Forelimb muscle (tissue), 1 donor: ENCODE results near the gene MYH7. TPM values are rescaled to one million over a fixed set of nuclear protein-coding genes. Genes with fewer than 3 reads are reported as not detected.
"Not testable (repeated sequence)": the region's sequence is repeated elsewhere in the genome, so short reads cannot be mapped to it uniquely, and the experiment has no call there.

Experiments
- DNase-seq: peaks from one replicate; pipeline ENCODE4 v3.0.0-alpha.2; 2013; ENCODE audit warnings: low read depth
- polyA plus RNA-seq: library from polyadenylated mRNA; unstranded; fragments of 120-200 nt; gene quantifications from one replicate; pipeline ENCODE4 v1.2.1, GENCODE V29; 2013; ENCODE audit not compliant: insufficient read length

MYH7 gene
- polyA plus RNA-seq, 1 donor: 932 TPM

DNA sequence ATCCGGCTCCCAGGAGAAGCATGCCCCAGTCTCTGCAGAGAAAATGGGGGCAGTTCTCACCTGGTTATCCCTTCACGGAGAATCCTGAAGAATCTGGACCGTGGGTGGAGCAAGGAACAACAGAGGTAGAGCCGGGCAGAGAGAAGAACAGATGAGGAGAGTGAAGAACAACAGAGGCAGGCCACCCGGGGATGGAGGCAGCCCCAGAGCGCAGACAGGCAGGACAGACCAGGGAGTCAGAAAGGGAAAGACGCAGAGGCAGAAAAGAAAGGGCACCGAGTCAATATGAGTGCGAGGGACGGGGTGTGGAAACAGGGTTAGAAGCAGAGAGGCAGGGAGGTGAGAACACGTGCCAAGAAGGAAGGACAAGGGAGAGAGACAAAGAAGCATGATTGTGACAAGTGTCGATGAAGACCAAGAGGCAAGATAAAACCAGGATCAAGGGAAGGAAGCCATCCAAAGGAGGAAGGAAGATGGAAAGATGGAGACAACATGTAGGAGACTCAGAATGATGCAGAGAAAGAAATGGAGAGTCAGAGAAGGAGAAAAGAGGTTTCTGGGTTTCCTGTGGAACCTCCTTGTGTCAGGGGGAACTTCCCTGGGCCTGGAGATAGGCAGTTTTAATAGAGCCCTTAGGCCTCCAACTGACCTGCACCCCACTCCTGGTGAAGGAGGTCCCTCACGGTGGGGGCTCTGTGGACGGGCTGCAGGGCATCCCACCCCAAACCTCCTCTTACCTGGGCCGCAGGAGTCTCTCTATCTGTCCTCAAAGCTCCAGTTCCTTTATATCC lies 27.7 kb downstream of the MYH7 start, which contains the start of gene MYH6:
Gene MYH6 (minus strand): TSS at position 758 of the 791 bp plus-strand sequence. CDS start 1,050 bp downstream, outside the sequence.
- no peak for DNase-seq

GRCh38 chr14:23406725-23407355 lies 28.6 kb downstream of the MYH7 start:
- no peak for DNase-seq

- DNase-seq: no peak
Observed at GRCh38 chr14:23406244-23406643, 29.2 kb downstream of the MYH7 start.

DNA sequence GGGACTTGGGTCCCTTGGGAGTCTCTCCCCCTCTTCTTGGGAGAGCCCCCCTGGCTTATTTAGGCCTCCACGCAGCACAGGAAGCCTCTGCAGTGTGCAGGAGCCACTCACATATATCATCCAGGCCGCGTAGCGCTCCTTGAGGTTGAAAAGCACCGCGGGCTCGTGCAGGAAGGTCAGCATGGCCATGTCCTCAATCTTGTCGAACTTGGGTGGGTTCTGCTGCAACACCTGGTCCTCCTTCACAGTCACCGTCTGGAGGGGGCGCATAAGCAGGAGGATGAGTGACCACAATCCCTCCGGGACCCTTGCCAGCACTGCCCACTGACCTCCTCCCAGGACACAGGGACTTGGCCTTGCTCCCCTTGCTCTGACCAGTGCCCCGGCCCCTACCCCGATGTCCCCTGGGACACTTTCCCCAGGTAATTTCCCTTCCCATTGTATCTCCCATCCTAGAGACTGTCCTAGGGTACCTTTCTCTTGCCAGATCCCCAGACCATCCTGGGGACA lies 29.9 kb downstream of the MYH7 start:
- DNase-seq: no peak

DNA sequence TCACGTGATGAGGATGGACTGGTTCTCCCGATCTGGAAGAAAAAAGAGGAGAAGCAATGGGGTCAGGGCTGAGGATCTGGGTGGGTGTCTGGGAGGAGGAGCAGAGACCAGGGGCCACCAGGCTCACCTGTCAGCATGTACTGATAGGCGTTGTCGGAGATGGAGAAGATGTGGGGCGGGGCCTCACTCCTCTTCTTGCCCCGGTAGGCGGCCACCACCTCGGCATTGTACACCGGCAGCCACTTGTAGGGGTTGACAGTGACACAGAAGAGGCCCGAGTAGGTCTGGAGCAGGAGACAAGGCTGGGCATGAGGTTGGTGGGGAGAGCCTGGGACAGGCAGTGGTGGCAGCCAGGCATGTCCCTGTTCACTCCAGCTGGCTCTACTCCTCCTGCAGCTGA lies 30.4 kb downstream of the MYH7 start:
- no peak for DNase-seq

GRCh38 chr14:23404331-23404900 lies 31.0 kb downstream of the MYH7 start:
- DNase-seq: no peak

GRCh38 chr14:23403908-23404307 lies 31.6 kb downstream of the MYH7 start:
- no peak for DNase-seq

DNA sequence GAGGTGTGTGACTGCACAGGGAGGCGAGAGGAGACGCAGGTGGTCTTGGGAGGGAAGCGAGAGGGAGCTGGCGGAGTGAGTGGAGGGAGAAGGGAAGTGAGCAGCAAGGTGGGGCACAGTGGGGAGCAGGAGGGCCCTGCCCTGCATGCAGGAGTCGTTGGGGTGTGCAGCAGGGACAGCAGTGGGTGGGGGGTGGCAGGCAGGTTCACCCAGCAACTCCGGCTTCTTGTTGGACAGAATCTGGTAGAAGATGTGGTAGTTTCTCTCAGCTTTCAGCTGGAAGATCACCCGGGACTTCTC lies 32.4 kb downstream of the MYH7 start:
- no peak for DNase-seq

GRCh38 chr14:23402296-23403138 lies 32.9 kb downstream of the MYH7 start:
- DNase-seq: no peak

DNA sequence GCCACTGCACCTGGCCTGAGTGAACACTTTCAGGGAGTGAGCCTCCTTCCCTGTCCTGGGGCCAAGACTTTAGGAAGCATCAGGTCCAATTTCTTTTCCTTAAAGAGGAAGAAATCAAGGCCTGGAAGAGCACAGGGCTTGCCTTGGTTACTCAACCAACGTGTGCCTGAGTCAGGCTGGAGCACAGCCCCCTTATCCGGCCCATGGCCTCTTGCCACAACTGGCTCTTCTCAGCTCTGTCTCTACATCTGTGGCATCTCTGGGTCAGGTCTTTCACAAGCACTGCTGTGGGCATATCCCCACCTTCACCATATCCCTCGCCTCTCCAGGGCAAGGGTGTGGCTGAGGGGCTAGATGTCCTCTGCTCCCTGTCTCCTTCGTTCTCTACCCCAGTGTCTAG lies 34.2 kb downstream of the MYH7 start:
- no peak for DNase-seq

GRCh38 chr14:23400496-23401149 lies 34.8 kb downstream of the MYH7 start:
- not testable (repeated sequence) for DNase-seq

DNA sequence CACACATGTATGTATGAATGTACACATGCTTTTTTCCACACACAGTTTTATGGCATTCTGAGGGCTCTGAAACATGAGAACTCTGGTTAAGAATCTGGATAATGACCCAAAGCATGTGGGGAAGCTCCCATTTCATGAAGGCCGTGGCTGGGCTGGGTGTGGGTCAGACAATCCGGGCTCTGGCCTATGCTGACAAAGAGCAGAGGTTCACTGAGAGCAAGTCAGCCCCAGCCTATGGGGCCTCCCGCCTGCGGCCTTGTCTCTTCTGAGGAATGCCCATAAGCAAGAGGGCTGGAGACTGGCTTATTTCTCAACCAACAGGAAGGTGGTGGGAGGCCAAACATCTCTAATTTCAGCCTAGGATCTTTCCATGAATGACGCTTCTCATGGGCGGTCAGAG lies 35.9 kb downstream of the MYH7 start:
- no peak for DNase-seq

DNA sequence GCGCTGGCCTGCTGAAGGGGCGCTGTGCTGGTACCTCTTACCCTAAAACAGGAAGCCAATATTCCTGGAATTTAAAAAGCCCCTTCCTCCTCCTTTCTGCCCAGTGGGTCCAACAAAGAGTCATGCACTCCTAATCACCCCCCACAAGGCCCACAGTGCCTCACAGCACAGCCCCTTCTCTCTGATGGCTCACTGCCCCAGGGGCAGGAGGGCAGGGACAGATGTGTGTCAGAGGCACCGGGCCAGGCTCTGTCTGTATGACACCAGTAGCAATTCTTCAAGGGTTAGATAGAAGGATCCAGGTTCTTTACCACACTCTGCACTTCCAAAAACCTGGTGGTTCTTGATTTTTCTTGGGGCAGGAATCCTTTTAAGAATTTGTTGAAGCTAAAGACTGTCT lies 36.3 kb downstream of the MYH7 start:
- no peak for DNase-seq

- DNase-seq: no peak
Observed at GRCh38 chr14:23398348-23398747, 37.1 kb downstream of the MYH7 start.

DNA sequence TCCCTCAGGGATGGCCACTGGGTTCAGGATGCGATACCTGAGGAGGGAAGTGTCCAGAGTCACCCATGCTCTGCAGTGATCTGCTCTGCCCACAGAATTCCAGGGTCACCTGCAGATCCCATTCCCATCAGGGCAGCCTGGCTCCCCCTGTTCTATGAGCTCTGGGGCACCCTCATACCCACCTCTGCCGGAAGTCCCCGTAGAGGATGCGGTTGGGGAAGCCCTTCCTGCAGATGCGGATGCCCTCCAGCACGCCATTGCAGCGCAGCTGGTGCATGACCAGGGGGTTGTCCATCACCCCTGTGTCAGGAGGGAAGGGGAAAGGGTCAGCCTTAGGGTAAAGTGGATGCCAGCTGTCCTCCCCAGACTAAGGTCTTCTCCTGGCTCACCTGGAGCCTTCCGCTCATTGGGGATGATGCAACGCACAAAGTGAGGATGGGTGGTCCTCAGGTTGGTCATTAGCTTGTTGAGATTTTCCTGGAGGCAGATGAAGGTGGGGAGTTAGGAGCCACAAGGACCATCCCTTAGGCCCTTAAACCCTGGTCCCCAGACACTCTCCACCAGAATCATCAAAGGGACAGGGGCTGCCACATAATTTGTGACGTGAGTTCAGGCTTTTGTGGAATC lies 38.6 kb downstream of the MYH7 start:
- no peak for DNase-seq

GRCh38 chr14:23396126-23396525 lies 39.3 kb downstream of the MYH7 start:
- DNase-seq: no peak

GRCh38 chr14:23392613-23393012 lies 42.8 kb downstream of the MYH7 start:
- no peak for DNase-seq

DNA sequence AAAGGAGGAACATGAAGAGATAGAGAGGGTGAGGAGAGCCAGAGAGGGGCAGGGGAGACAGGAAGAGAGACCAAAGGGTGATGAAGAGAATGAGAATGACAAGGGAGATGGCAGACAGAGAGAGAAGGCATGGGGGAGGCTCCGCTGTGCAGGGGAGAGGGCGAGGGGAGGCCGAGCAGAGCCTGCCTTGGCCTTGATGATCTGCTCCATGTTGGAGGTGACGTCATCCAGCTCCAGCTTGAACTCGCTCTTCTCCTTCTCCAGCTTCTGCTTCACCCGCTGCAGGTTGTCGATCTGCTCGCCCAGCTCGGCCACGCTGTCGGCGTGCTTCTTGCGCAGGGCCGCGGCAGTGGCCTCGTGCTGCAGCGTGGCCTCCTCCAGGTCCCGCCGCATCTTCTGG lies 45.6 kb downstream of the MYH7 start:
- not testable (repeated sequence) for DNase-seq

DNA sequence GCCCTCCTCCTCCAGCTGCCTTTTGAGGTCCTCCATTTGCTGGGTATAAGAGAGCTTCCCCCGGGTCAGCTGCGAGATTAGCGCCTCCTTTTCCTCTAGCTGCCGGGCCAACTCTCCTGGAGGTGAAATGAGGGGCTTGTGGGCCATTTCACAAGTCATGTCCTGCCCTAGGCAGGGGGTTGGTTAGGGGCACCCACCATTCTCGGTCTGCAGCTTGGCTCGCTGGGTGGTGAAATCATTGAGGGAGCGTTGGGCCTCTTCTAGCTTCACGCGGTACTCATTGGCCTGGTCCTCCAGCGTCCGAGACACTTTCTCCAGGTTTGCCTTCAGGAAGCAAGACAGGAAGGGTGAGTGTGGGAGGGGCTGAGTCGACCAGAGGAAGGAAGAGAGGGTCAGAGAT lies 46.1 kb downstream of the MYH7 start:
- DNase-seq: no peak

- DNase-seq: no peak
Observed at GRCh38 chr14:23388996-23389395, 46.5 kb downstream of the MYH7 start.
